ENCODE data around the gene STARD7.

Gene STARD7

GRCh38 chr2:96248624-96249023 is 40.0 kb upstream of the STARD7 start:
- FAIRE-seq: no peak
- TF ChIP-seq PAX5 (IDR thresholded peaks at IDR 0.05; ENCODE audit: insufficient read depth, low read length, severe bottlenecking) (no peak), TAF1 (IDR thresholded peaks at IDR 0.05; ENCODE audit: low read depth, low read length) (no peak), SPI1 (IDR thresholded peaks at IDR 0.05; ENCODE audit: low read depth, low read length) (no peak), POLR2A (IDR thresholded peaks at IDR 0.05; ENCODE audit: low read depth, low read length) (no peak), POU2F2 (IDR thresholded peaks at IDR 0.05; ENCODE audit: low read depth, low read length) (no peak), POLR2AphosphoS5 (IDR thresholded peaks at IDR 0.05; ENCODE audit: low read depth, low read length) (no peak)
- no peak for DNase-seq (ENCODE audit: insufficient read length, low spot score)

DNA sequence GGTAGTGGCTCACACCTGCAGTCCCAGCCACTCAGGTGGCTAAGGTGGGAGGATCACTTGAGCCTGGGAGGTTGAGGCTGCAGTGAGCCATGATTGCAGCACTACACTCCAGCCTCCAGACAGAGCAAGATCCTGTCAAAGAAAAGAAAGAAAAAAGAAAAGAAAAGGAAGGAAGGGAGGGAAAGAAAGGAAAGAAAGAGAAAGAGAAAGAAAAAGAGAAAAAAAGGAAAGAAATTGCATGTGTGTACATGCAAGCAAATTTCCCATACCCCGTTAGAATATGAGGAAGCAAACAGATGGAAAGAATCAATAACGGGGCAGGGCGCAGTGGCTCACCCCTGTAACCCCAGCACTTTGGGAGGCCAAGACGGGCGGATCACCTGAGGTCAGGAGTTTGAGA is 39.3 kb upstream of the STARD7 start:
- TF ChIP-seq POU2F2 (IDR thresholded peaks at IDR 0.05; ENCODE audit: low read depth, low read length): no peak
- no peak for TF ChIP-seq POLR2AphosphoS5 (IDR thresholded peaks at IDR 0.05; ENCODE audit: low read depth, low read length)
- no peak for TF ChIP-seq SPI1 (IDR thresholded peaks at IDR 0.05; ENCODE audit: low read depth, low read length)
- no peak for TF ChIP-seq POLR2A (IDR thresholded peaks at IDR 0.05; ENCODE audit: low read depth, low read length)
- TF ChIP-seq PAX5 (IDR thresholded peaks at IDR 0.05; ENCODE audit: insufficient read depth, low read length, severe bottlenecking): no peak
- TF ChIP-seq TAF1 (IDR thresholded peaks at IDR 0.05; ENCODE audit: low read depth, low read length): no peak
- no peak for FAIRE-seq
- no peak for DNase-seq (ENCODE audit: insufficient read length, low spot score)

- TF ChIP-seq SPI1 (IDR thresholded peaks at IDR 0.05; ENCODE audit: low read depth, low read length) (no peak), PAX5 (IDR thresholded peaks at IDR 0.05; ENCODE audit: insufficient read depth, low read length, severe bottlenecking) (no peak), POU2F2 (IDR thresholded peaks at IDR 0.05; ENCODE audit: low read depth, low read length) (no peak), TAF1 (IDR thresholded peaks at IDR 0.05; ENCODE audit: low read depth, low read length) (no peak), POLR2AphosphoS5 (IDR thresholded peaks at IDR 0.05; ENCODE audit: low read depth, low read length) (no peak), POLR2A (IDR thresholded peaks at IDR 0.05; ENCODE audit: low read depth, low read length) (no peak)
These were observed 38.4 kb upstream of the STARD7 start for GRCh38 chr2:96247009-96247408.

DNA sequence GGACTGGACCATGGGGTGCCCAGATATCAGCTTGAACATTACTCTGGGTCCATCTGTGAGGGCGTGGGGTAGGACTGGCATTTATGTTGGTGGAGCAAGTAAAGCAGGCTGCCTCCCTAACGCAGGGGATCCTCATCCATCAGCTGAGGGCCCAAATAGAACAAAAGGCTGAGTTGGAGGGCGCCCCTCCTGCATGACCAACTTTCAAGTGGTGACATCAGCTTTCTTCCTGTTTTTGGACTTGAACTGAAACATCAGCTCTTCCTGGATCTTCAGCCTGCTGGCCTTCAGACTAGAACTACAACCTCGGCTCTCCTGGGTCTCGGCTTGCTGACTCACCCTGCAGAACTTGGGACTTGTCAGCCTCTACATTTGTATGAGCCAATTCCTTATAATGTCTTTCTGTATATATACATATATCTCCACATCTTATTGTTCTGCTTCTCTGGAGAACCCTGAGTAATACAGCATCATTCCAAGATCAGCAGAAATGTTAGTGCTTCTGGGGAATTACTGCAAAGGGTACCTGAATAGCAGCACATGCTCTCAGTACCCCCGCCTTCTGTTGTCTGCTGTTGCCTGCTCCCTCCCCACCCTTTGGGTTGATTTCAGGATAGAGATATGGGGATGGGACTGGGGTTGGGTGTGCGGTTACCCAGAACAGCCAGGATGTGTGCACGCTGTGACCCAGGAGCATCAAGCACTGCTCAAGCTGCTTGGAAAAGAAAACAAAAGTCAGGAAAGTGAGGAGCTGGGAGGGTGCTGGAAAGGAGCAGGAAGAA is 37.2 kb upstream of the STARD7 start:
- FAIRE-seq (peak; percentile 62), DNase-seq (ENCODE audit: insufficient read length, low spot score) (no peak)
- TF ChIP-seq PAX5 (IDR thresholded peaks at IDR 0.05; ENCODE audit: insufficient read depth, low read length, severe bottlenecking) (no peak), POLR2A (IDR thresholded peaks at IDR 0.05; ENCODE audit: low read depth, low read length) (no peak), SPI1 (IDR thresholded peaks at IDR 0.05; ENCODE audit: low read depth, low read length) (no peak), TAF1 (IDR thresholded peaks at IDR 0.05; ENCODE audit: low read depth, low read length) (no peak), POLR2AphosphoS5 (IDR thresholded peaks at IDR 0.05; ENCODE audit: low read depth, low read length) (no peak), POU2F2 (IDR thresholded peaks at IDR 0.05; ENCODE audit: low read depth, low read length) (no peak)

More at GRCh38 chr2:96247009-96247408, 38.4 kb upstream of the STARD7 start:
- FAIRE-seq: no peak
- no peak for DNase-seq (ENCODE audit: insufficient read length, low spot score)

DNA sequence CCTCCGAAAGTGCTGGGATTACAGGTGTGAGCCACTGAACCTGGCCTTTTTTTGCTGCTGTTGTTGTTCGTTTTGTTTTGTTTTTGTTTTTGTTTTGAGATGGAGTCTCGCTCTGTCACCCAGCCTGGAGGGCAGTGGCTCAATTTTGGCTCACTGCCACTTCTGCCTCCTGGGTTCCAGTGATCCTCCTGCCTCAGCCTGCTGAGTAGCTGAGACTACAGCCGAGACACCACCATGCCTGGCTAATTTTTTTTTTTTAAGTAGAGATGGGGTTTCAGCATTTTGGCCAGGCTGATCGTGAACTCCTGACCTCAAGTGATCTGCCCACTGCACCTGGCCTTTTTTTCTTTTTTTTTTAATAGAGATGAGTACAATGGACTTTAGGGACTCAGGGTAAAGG is 35.2 kb upstream of the STARD7 start:
- DNase-seq (ENCODE audit: insufficient read length, low spot score) (no peak), FAIRE-seq (no peak)
- TF ChIP-seq POU2F2 (IDR thresholded peaks at IDR 0.05; ENCODE audit: low read depth, low read length): no peak
- TF ChIP-seq TAF1 (IDR thresholded peaks at IDR 0.05; ENCODE audit: low read depth, low read length): no peak
- TF ChIP-seq SPI1 (IDR thresholded peaks at IDR 0.05; ENCODE audit: low read depth, low read length): no peak
- no peak for TF ChIP-seq POLR2A (IDR thresholded peaks at IDR 0.05; ENCODE audit: low read depth, low read length)
- no peak for TF ChIP-seq POLR2AphosphoS5 (IDR thresholded peaks at IDR 0.05; ENCODE audit: low read depth, low read length)
- TF ChIP-seq PAX5 (IDR thresholded peaks at IDR 0.05; ENCODE audit: insufficient read depth, low read length, severe bottlenecking): no peak

DNA sequence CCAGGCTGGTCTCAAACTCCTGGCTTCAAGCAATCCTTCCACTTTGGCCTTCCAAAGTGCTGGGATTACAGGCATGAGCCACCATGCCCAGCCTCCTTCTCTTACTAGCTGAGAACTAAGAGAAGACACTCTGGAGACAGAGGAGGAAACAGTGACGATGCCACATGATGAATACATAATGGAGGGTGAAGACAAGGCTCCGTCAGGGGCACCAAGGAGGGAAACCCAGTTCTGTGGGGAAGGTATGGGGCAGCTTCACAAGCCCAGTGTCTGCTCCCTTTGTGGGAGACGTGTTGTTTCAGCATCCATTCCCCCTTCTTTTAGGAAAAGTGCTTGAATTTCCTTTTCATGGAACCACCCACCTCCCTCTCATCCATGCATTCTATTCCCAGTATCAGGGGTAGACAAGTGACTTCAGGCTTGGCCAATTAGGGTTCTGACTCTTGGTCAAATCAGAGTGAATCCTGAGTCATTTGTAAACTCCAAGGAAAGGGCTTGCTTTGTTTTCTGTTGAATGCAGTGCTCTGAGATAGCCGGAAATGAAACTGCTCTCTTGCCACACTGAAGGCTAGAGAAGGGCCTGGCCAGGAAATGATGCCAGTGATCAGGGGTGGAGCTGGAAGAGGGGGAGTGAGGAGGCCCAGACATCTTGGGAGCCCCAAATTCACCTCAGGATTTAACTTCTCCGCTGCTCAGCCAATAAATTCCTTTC is 33.4 kb upstream of the STARD7 start:
- FAIRE-seq (peak; percentile 89), DNase-seq (ENCODE audit: insufficient read length, low spot score) (no peak)
- TF ChIP-seq TAF1 (IDR thresholded peaks at IDR 0.05; ENCODE audit: low read depth, low read length) (no peak), SPI1 (IDR thresholded peaks at IDR 0.05; ENCODE audit: low read depth, low read length) (peak; percentile 55)

GRCh38 chr2:96241227-96241626 is 32.6 kb upstream of the STARD7 start:
- FAIRE-seq: no peak
- DNase-seq (ENCODE audit: insufficient read length, low spot score): no peak
- TF ChIP-seq PAX5 (IDR thresholded peaks at IDR 0.05; ENCODE audit: insufficient read depth, low read length, severe bottlenecking): no peak
- TF ChIP-seq POLR2AphosphoS5 (IDR thresholded peaks at IDR 0.05; ENCODE audit: low read depth, low read length): no peak
- TF ChIP-seq POLR2A (IDR thresholded peaks at IDR 0.05; ENCODE audit: low read depth, low read length): no peak
- no peak for TF ChIP-seq POU2F2 (IDR thresholded peaks at IDR 0.05; ENCODE audit: low read depth, low read length)
- TF ChIP-seq TAF1 (IDR thresholded peaks at IDR 0.05; ENCODE audit: low read depth, low read length): no peak
- no peak for TF ChIP-seq SPI1 (IDR thresholded peaks at IDR 0.05; ENCODE audit: low read depth, low read length)

DNA sequence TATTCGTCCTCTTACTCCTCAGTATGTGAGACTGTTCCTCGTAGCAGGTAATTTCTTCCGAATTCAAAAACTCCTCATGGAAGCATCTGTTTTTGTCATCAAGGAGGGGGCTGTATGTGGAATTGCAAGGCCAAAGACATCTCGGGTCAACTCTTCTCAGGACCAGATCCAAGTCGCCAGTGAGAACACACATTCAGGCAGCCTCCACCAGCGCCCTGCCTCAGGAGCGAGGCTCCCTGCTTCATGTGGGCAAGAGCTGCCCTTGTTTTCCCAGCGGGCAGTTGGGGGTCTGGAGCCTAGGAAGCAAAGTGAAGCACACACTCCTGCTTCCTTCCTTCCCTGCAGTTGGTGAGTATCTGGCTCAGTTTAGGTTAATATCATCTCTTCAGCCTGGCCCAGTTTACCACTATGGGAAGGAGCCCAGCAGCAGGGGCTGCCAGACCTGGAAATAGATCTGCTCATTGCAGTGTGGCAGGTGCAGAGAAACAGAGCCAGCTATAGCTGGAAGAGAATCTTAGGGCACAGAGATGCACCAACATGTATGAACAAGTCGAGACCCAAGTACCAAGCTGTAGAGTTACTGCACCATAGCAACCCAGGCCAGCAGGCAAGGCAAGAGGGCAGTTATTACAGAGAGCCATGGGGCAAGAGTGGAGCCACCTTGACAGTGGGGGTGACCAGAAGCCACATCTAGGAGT is 31.9 kb upstream of the STARD7 start:
- DNase-seq (ENCODE audit: insufficient read length, low spot score) (no peak), FAIRE-seq (no peak)
- TF ChIP-seq SPI1 (IDR thresholded peaks at IDR 0.05; ENCODE audit: low read depth, low read length) (no peak), POLR2AphosphoS5 (IDR thresholded peaks at IDR 0.05; ENCODE audit: low read depth, low read length) (no peak), TAF1 (IDR thresholded peaks at IDR 0.05; ENCODE audit: low read depth, low read length) (no peak), PAX5 (IDR thresholded peaks at IDR 0.05; ENCODE audit: insufficient read depth, low read length, severe bottlenecking) (no peak), POU2F2 (IDR thresholded peaks at IDR 0.05; ENCODE audit: low read depth, low read length) (no peak), POLR2A (IDR thresholded peaks at IDR 0.05; ENCODE audit: low read depth, low read length) (no peak)

DNA sequence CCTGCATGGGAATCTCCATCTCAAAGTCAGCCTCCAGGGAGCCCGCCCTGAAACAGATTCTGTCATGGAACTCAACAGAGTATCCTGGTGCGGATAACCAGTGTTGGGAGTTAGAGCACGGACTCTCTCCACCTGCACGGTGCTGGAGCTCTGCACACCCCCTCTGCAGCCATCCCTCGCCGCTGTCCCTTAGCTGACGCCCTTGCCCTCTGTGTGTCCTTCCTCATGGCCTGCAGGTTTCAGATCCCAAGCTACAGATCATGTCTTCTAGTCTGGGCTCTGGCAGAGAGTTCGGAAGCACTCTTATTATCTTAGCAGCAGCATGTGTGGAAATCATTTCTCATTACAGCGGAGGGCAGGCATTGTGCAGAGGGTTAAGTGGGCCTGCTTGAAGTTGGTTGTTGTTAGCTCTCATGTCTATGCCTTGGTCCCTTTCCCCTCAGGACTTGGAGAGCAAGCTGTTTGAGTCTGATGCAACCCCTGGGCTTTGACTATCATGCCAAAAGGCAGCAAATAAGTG is 31.2 kb upstream of the STARD7 start:
- DNase-seq (ENCODE audit: insufficient read length, low spot score) (no peak), FAIRE-seq (no peak)
- no peak for TF ChIP-seq POLR2AphosphoS5 (IDR thresholded peaks at IDR 0.05; ENCODE audit: low read depth, low read length)
- TF ChIP-seq SPI1 (IDR thresholded peaks at IDR 0.05; ENCODE audit: low read depth, low read length): no peak
- no peak for TF ChIP-seq POU2F2 (IDR thresholded peaks at IDR 0.05; ENCODE audit: low read depth, low read length)
- TF ChIP-seq TAF1 (IDR thresholded peaks at IDR 0.05; ENCODE audit: low read depth, low read length): no peak
- no peak for TF ChIP-seq POLR2A (IDR thresholded peaks at IDR 0.05; ENCODE audit: low read depth, low read length)
- TF ChIP-seq PAX5 (IDR thresholded peaks at IDR 0.05; ENCODE audit: insufficient read depth, low read length, severe bottlenecking): no peak

Data from GM12891 (cell line).